ENCODE data around the gene SELENOO.

Gene SELENOO

GRCh38 chr22:50215297-50216054 is 14.7 kb downstream of the SELENOO start:
- Histone ChIP-seq H3K4me3 (ENCODE audit: low read depth, low read length) (no peak overlapping the region), H3K4me1 (no peaks in the 10 kb centered on the region), H3K79me2 (peaks cover 2% of the 10 kb centered on the region), H3K9me3 (ENCODE audit: control insufficient read depth, low read length) (no peaks in the 10 kb centered on the region), H3K27me3 (ENCODE audit: control insufficient read depth, insufficient read depth, low read length) (no peaks in the 10 kb centered on the region), H2AFZ (no peak overlapping the region), H3K27ac (no peak overlapping the region), H3K36me3 (ENCODE audit: control insufficient read depth, insufficient read depth, low read length) (no peaks in the 10 kb centered on the region), H3K9ac (no peak overlapping the region), H3K4me2 (ENCODE audit: low read length) (no peak overlapping the region)
- TF ChIP-seq CTCF (IDR thresholded peaks at IDR 0.05), result no peak

- Histone ChIP-seq H3K79me2 (peaks cover under 1% of the 10 kb centered on the region), H3K4me3 (ENCODE audit: low read depth, low read length) (no peak overlapping the region), H3K4me2 (ENCODE audit: low read length) (no peak overlapping the region), H3K9ac (no peak overlapping the region), H2AFZ (no peak overlapping the region), H3K27ac (no peak overlapping the region), H3K36me3 (ENCODE audit: control insufficient read depth, insufficient read depth, low read length) (no peaks in the 10 kb centered on the region), H3K27me3 (ENCODE audit: control insufficient read depth, insufficient read depth, low read length) (no peaks in the 10 kb centered on the region), H3K4me1 (no peaks in the 10 kb centered on the region), H3K9me3 (ENCODE audit: control insufficient read depth, low read length) (no peaks in the 10 kb centered on the region)
- no peak for TF ChIP-seq CTCF (IDR thresholded peaks at IDR 0.05)
Observed at GRCh38 chr22:50216055-50216683, 15.4 kb downstream of the SELENOO start.

GRCh38 chr22:50216684-50217520 is 16.1 kb downstream of the SELENOO start:
- no peaks in the 10 kb centered on the region for H3K27me3 ChIP-seq (ENCODE audit: control insufficient read depth, insufficient read depth, low read length)
- H3K79me2 ChIP-seq, result no peaks in the 10 kb centered on the region
- no peak for TF ChIP-seq CTCF (IDR thresholded peaks at IDR 0.05)
- no peaks in the 10 kb centered on the region for H3K9me3 ChIP-seq (ENCODE audit: control insufficient read depth, low read length)
- H3K4me3 ChIP-seq (ENCODE audit: low read depth, low read length), result no peak overlapping the region
- H3K9ac ChIP-seq, result no peak overlapping the region
- no peaks in the 10 kb centered on the region for H3K36me3 ChIP-seq (ENCODE audit: control insufficient read depth, insufficient read depth, low read length)
- no peaks in the 10 kb centered on the region for H3K4me1 ChIP-seq
- no peak overlapping the region for H3K27ac ChIP-seq
- no peak overlapping the region for H3K4me2 ChIP-seq (ENCODE audit: low read length)
- no peak overlapping the region for H2AFZ ChIP-seq

- H3K9ac ChIP-seq, result no peak overlapping the region
- no peaks in the 10 kb centered on the region for H3K36me3 ChIP-seq (ENCODE audit: control insufficient read depth, insufficient read depth, low read length)
- H3K27me3 ChIP-seq (ENCODE audit: control insufficient read depth, insufficient read depth, low read length), result no peaks in the 10 kb centered on the region
Observed at GRCh38 chr22:50217543-50218152, 16.8 kb downstream of the SELENOO start.

More at GRCh38 chr22:50217543-50218152, 16.8 kb downstream of the SELENOO start:
- H3K79me2 ChIP-seq, result no peaks in the 10 kb centered on the region
- no peak overlapping the region for H3K4me3 ChIP-seq (ENCODE audit: low read depth, low read length)
- H3K9me3 ChIP-seq (ENCODE audit: control insufficient read depth, low read length), result no peaks in the 10 kb centered on the region
- H3K4me2 ChIP-seq (ENCODE audit: low read length), result no peak overlapping the region
- H3K27ac ChIP-seq, result no peak overlapping the region
- H3K4me1 ChIP-seq, result no peaks in the 10 kb centered on the region
- no peak for TF ChIP-seq CTCF (IDR thresholded peaks at IDR 0.05)
- no peak overlapping the region for H2AFZ ChIP-seq

Measured in parathyroid adenoma (tissue), 2 donors.